Hepatocyte (in vitro differentiated cells): ENCODE data around the gene PPP1R14B.

Experiments used
- CTCF ChIP-seq: fragments of 200-600 bp; sonication (generic); IDR thresholded peaks from 2 replicates; pipeline ENCODE4 v1.5.1; 2016; ENCODE audit warnings: antibody characterized with exemption, mild to moderate bottlenecking; ENCODE audit not compliant: poor library complexity
- EZH2 ChIP-seq: fragments of 200-600 bp; sonication (generic); IDR thresholded peaks from 2 replicates; pipeline ENCODE4 v1.6.1; 2016; ENCODE audit warnings: antibody characterized with exemption, mild to moderate bottlenecking, borderline replicate concordance
- EZH2phosphoT487 ChIP-seq: fragments of 200-600 bp; sonication (generic); IDR thresholded peaks from one replicate; pipeline ENCODE4 v1.6.1; 2018; ENCODE audit warnings: antibody characterized with exemption, mild to moderate bottlenecking, low read depth, moderate library complexity; ENCODE audit not compliant: unreplicated experiment, severe bottlenecking

DNA sequence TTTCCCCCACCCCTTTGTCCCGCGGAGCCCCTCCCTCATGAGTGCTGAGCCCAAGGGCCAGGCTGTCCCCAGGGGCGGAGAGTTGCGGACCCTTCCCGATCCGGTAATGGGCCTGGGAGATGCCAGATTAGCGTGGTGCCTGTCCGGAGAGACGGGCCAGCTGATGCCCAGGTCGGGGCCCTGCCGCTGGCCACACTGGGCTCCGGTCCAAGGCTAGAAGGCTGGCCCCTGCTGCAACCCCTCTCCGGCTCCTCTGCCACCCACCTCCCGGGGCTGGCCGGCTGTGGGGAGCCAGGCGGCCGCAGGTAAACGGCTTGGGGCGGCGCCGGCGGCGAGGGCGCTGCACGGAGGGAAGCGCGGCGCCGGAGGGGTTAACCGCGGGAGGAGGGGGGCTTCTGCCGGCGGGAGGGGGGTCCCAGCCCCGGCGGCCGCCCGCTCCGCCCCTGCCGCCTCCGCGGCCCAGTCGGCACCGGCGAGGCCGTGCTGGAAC, 44.6 kb upstream of the PPP1R14B start, which contains the start of gene KCNK4:
- TF ChIP-seq CTCF (no peak), EZH2 (peak; percentile 67), EZH2phosphoT487 (no peak)
